NCI-H748 treated with DMSO at 0.1 percent for 48 hours (cell line): ENCODE results near the gene AOAH.
"Not testable (repeated sequence)": the region's sequence is repeated elsewhere in the genome, so short reads cannot be mapped to it uniquely, and the experiment has no call there.

Experiments
- DNase-seq: peaks from one replicate; lab custom pipeline; 2025; lab: John Stamatoyannopoulos, UW

Gene AOAH

GRCh38 chr7:36736090-36736898 is 12.0 kb upstream of the AOAH start:
- DNase-seq: no peak

DNA sequence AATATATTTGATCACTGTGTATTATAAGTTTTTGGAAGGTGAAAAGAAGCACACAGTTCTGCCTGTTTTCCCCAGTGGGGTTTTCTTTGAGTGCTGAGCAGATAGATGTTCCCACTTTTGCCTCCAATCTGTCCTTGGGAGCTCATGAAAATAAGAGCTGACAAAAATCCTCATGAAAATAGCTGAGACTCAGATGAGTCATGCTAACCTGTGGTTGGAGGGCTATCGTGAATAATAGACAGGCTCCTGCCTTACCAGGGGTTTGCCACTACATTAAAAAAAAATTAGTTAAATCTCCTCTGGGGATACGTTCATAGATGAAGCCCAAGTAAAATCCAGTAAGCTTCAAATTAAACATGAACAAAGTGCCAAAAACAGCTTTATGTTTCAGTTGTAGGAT is 10.9 kb upstream of the AOAH start:
- no peak for DNase-seq

GRCh38 chr7:36734731-36735130 is 10.4 kb upstream of the AOAH start:
- DNase-seq: no peak

GRCh38 chr7:36733411-36733810 is 9.1 kb upstream of the AOAH start:
- no peak for DNase-seq

DNA sequence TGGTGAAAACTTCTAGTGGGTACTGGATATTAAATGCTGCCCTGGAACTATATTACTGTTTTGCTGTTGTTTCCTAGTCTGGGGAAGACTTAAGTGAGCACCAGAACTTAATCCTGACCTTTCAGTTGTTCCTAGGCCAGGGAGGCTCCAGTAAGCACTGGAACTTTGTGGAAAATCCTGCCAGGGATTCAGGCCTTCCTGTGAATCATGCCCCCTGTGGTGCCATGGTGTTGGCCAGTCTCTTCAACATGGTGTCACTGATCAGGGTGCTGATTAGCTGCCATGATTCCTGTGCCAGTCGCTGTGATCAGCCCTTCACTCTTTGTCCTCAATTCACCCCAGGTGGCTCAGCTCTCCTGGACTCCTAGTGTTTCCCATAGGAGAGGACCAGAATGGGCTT is 8.5 kb upstream of the AOAH start:
- DNase-seq: no peak

DNA sequence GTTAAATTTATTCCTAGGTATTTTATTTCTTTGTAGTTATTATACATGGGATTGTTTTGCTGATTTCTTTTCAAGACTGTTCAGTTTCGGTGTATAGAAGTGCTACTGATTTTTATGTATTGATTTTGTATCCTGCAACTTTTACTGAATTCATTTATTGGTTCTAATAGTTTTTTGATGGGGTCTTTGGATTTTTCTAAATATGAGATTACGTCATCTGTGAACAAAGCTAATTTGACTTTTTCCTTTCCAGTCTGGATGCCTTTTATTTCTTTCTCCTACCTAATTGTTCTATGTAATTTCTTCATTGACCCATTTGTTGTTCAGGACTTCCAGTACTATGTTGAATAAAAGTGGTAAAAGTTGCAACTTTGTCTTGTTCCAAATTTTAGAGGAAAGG is 5.8 kb upstream of the AOAH start:
- DNase-seq: no peak

GRCh38 chr7:36728143-36728542 is 3.8 kb upstream of the AOAH start:
- no peak for DNase-seq

DNA sequence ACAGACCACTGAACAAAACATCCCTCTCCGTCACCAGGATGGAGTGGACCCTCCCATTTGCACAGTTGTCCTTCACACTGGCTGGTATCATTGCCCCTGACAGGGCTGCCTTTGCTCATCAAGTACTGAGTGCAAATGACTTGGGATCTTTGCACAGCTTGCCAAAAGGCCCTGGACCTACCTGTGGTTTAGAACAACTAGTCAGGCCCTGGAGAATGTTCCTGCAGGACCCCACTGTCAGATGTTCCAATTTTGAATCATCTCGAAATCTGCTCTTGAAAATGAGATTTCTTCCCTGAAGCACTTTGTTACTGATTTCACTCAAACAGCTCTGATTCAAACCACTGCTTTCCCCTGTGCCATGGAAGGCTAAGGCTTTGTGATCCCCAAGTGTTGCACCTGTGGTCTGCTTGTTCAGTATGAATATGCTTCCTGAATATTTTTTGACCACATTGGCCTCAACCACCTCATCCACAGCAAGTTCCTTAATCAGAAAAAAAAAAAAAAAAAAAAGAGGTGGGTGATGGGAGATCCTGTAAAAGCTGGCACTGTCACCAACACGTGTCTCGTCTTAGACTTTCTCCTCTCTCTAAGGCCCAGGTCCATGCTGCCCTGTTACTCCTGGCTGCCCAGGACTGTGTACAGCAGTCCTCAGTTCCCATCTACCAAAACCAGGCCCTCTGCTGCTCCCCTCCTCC is 2.7 kb upstream of the AOAH start:
- DNase-seq: no peak

DNA sequence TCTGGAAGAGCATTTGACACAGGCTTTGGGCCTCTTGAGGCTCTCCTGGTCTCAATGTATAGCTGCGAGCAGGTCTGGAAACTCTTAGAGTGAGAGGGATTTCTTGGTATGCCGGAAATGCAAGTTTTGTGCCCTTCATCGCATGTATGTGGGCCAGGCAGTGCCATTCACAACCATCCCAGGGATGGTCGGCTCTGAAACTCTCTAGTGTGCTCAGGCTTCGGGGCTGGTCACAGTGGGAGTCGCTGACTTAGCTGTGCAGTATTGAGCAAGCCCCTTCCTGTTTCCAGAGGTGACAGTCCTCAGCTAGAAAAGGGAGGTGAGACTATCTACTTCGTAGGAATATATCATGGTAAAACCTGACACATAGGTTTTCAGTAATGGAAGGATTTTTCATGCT is 2.0 kb upstream of the AOAH start:
- no peak for DNase-seq

- no peak for DNase-seq
Measured at GRCh38 chr7:36724996-36725395, 702 bp upstream of the AOAH start.

DNA sequence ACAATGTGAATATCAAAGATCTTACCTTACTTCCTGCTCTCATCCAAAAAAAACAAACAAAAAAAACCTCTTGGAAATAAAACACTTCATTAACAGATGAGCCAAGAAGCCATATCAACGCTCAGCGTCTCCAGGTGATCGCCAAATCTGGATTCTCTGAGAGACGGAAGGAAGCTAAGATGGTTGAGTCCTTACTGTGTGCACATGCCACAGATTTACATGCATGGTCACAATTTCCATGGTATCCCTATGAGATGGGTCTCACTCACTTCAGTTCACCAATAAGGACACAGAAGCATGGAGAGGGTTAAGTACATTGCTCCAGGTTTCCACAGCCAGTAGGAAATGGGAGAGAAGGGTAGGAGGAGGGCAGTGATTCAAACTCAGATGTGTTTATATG is 1.0 kb downstream of the AOAH start:
- no peak for DNase-seq

GRCh38 chr7:36719083-36719632 is 5.1 kb downstream of the AOAH start:
- DNase-seq: no peak

- DNase-seq: no peak
Measured at GRCh38 chr7:36717586-36717985, 6.7 kb downstream of the AOAH start.

GRCh38 chr7:36716802-36717201 is 7.5 kb downstream of the AOAH start:
- not testable (repeated sequence) for DNase-seq

GRCh38 chr7:36712015-36712414 is 12.3 kb downstream of the AOAH start:
- no peak for DNase-seq

DNA sequence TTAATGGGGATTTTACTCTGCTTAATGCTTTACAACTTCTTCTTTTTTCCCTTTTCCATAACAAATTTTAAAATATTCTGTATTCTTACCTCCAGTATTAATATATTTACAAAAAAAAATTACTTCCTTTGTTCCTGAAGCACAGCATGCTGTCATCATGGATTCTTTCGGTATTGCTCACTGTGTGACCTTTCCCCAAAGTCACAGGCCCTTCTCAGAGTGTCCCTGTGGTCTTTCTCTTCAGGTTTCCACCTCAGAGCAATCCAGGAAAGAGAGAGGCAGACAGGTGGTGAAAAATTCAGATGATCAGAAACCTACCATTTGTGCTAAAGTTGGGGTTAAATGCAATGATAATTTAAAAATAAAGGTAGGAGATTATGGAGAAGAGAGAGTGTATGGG is 13.0 kb downstream of the AOAH start:
- no peak for DNase-seq

- DNase-seq: no peak
Measured at GRCh38 chr7:36710186-36710791, 14.0 kb downstream of the AOAH start.

GRCh38 chr7:36708767-36709166 is 15.5 kb downstream of the AOAH start:
- no peak for DNase-seq

GRCh38 chr7:36707898-36708297 is 16.4 kb downstream of the AOAH start:
- DNase-seq: no peak

DNA sequence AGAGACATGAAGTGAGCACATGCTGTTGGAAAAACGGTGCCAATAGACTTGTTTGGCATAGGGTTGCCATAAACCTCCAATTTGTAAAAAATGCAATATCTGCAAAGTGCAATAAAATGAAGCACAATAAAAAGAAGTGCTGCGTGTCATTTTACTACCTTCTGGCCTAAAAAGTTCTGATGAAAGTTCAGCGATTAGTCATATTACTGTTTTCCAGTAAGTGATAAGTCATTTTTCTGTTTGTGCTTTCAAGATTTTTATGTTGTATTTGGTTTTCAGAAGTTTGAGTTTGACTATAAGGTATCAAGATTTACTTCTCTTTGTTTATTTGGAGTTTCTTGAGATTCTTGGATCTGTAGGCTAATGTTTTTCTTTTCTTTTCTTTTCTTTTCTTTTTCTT is 16.8 kb downstream of the AOAH start:
- no peak for DNase-seq

DNA sequence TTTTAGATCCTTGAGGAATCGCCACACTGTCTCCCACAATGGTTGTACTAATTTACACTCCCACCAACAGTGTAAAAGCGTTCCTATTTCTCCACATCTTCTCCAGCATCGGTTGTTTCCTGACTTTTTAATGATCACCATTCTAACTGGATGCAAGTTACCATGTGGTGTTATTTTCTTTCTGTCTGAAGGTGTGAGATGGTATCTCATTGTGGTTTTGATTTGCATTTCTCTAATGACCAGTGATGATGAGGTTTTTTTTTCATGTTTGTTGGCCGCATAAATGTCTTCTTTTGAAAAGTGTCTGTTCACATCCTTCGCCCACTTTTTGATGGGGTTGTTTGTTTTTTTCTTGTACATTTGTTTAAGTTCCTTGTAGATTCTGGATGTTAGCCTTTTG is 20.4 kb downstream of the AOAH start:
- not testable (repeated sequence) for DNase-seq

DNA sequence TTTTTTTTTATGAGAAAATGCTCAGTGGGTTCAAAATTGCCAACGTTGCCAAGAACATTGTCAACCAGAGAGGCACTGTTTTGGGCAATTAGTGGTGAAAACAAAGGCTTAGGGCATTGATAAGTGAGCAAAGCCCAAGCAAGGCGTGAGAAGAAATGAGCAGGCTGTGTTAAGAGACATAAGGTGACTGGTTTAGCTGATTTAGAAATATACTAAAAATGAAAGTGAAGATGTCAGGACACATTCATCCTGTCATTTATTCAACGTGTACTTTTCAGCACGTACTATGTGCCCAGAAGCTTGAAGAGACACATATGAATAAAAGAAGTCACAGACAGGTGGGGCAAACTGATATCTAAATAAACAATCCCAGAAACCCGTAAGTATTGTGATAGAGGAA is 31.8 kb downstream of the AOAH start:
- DNase-seq: no peak

DNA sequence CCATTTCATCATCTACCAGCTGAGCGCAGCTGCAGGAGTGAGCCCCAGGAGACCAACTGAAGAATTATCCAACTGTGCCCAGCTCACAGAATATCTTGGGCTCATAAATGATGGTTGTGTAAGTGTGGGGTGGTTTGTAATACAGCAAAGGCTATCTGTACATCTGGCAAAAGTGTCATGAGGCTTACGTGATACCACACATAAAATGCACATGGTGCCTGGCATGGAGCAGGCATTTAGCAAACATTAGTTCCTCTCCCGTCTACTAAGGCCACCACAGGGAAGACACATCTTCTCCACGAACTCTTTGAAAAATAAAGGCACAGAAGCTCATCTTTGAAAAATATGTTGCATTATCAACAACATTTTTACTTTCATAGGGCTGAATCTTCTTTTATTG is 32.3 kb downstream of the AOAH start:
- DNase-seq: no peak
